HG03097 (cell line): ENCODE results near the gene NDRG3.
"Not testable (repeated sequence)": the region's sequence is repeated elsewhere in the genome, so short reads cannot be mapped to it uniquely, and the experiment has no call there.

Experiments used
- ATAC-seq: cut with Tn5 transposase; IDR thresholded peaks from one replicate; pipeline ENCODE4 v1.9.1; 2021; ENCODE audit not compliant: unreplicated experiment, low FRiP score

The NDRG3 gene

DNA sequence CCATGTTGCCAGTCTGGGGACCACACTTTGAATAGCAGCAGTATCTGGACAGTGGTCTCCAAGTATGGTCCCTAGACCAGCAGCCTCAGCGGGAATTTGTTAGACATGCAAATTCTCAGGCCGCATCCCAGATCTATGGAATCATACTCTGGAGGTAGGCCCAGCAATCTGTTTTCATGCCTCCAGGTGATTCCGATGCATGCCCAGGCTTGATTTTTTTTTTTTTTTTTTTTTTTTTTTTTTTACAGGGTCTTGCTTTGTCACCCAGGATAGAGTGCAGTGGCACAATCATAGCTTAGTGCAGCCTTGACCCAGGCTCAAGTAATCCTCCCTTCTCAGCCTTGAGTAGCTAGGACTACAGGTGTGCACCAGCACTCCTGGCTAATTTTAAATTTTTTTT is 99.2 kb downstream of the NDRG3 start:
- ATAC-seq: no peak

DNA sequence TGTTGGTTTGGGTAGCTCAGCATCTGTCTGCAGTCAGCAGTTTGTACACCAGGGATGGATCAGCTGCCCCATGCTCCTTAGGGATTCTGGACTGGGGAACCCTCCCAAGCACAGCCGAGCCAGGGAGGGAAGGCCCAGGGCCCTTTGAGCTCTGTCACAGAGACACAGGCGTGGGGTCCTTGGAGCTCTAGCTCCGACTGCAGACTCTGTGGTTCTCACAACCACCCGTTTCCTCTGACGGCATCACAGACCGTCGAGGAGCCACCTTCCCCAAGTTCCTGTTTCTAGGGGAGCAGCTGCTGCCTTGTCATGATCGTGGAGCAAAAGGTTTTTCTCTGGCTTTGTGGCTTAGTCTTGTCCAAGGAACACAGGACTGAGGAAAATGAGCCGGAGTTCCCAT is 99.9 kb downstream of the NDRG3 start, which contains the start of gene SLA2:
SLA2 (minus strand) TSS at position 199 of the 400 bp plus-strand sequence. CDS start 4,861 bp downstream, outside the sequence.
- ATAC-seq: no peak

DNA sequence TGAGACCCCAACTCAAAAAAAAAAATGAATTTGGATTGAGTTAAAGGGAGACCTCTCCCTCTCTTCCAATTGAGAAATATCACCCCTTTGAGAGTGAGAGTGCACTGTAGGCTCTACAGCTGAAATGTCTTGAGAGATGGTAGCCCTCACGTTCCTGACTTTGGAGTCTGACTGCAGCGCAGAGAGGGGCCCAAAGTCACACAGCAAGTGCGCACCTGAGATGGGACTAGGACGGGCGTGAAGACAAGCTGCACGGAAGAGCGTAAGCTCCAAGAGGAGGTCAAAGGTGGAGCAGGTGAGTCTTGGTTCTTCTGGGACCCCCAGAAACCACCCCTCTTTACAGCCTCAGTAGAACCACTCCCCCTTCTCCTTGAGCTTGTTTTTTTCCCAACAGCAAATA is 100.5 kb downstream of the NDRG3 start:
- ATAC-seq: no peak

DNA sequence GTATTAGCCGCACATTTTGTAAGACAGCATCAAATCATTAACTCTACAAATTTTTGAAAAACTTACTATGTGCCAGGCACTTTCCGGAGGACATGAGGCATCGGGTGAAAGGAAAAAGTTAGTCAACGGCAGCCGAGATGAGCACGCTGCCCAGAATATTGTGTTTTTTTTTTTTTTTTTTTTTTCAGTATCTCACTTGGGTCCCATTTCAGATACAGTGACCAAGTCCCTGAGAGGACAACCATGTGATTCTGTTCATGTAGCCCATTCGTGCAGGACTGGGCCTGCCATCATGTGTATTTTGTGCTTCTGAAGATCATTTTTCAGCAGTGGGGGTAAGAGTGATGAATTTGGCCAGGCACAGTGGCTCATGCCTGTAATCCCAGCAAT is 101.2 kb downstream of the NDRG3 start:
- ATAC-seq: no peak

DNA sequence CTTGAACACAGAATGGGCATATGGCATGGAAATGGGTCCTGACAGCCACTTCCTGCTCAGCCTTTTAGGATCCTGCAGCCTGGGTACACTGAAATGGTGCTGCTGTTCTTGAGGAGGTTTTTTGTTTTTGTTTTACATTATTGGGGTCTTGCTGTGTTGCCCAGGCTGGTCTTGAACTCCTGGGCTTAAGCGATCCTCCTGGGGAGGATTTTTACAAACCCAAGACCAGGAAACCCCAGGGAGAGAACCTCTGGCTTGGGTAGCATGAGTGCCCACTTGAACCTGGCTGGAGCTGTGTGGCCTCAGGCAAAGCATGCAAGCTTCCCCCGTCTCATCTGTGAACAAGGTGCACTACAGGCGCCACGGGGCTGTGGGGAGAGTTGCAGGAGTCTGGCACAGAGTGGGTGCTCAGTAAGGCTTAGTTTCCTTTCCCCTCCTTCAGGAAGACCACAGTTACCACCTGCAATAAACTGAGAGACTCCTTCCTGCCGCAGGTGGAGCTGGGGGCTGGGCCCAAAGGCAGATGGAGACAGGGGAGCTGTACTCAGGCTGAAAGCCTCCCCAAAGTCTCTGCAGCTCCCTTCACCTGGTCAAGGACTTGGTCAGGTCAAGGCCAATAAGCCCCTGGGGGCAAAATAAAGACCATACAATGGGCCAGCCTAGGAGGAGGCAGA is 101.7 kb downstream of the NDRG3 start:
- no peak for ATAC-seq

DNA sequence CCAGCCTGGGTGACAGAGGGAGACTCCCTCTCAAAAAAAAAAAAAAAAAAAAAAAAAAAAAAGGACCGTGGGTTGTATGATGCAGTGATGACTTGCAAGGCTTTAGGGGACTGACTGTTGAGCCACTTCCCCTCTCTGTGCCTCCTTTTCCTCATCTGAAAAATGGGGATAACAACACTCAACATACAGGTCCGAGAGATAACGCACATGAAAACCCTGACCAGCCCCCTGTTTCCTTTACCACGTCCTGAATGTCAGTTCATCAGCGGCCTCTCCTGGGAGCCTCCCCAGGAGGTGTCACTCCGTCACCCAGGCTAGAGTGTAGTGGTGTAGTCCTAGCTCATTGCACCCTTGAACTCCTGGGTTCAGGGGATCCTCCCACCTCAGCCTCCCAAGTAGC is 103.8 kb downstream of the NDRG3 start:
- no peak for ATAC-seq

DNA sequence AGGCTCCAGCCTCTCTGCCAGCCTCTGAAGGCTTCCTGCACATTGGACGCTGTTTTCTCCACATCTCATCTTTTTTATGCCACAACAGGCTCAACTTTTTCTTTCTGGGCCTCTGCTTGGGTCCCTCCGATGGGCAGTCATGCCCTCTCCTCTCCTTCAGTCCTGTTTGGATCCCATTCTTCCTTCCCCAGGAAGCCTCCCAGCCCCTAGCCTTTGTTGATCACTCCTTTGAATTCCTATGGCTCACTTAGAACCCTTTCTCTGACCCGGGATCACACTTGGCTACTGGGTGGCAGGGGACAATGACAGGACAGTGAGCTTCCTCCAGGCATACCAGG is 104.4 kb downstream of the NDRG3 start:
- no peak for ATAC-seq

DNA sequence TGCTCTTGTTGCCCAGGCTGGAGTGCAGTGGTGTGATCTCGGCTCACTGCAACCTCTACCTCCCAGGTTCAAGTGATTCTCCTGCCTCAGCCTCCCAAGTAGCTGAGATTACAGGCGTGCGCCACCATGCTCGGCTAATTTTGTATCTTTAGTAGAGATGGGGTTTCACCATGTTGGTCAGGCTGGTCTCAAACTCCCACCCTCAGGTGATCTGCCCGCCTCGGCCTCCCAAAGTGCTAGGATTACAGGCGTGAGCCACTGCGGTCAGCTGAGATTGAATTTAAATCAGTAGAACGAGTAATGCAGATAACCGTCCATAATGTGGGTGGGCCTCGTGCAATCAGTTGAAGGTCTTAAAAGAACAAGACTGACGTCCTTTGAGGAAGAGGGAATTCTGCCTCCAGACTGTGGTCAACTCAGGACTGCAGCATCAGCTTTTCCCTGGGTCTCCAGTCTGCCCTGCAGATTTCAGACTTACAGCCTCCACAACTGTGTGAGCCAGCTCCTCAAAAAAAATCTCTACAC is 107.0 kb downstream of the NDRG3 start:
- not testable (repeated sequence) for ATAC-seq

DNA sequence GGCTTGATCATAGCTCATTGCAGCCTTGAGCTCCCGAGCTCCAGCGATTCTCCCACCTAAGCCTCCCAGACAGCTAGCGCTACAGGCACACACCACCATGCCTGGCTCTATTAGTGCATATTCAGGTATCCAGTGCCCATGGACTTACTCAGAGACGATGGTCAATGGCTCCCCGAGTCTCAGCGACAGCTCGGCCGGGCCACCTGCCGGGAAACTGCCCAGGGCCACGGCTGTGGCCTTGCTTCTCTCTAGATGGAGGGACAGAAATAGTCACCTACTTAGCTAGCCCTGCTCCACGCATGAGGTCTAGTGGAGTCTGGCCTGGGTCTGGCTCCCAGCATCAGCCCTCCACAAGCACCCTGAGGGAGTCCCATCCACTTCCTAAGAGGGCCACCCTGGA is 111.5 kb downstream of the NDRG3 start:
- ATAC-seq: no peak

DNA sequence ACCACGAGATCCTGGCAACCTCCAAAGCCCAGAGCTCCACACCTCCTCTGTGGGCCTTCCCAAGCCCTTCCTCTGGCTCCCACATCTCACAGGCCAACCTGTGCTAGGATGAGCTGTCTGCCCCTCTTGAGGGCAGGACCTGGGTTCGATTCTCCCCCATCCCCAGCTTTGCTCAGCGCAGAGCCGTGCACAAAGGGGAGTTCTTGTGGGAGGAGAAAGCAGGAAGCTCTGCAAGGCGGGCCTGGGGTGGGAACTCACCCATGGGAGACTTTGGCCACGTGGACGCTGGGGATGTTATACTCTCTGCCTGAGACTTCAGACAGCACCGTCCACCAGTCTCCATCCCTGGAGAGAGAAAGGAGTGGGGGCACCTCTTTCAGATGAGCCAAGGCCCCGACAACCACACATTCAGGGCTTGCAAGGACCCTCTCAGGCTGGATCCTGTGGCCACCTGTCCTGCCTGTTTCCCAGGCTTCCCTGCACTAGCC is 112.6 kb downstream of the NDRG3 start:
- ATAC-seq: no peak

DNA sequence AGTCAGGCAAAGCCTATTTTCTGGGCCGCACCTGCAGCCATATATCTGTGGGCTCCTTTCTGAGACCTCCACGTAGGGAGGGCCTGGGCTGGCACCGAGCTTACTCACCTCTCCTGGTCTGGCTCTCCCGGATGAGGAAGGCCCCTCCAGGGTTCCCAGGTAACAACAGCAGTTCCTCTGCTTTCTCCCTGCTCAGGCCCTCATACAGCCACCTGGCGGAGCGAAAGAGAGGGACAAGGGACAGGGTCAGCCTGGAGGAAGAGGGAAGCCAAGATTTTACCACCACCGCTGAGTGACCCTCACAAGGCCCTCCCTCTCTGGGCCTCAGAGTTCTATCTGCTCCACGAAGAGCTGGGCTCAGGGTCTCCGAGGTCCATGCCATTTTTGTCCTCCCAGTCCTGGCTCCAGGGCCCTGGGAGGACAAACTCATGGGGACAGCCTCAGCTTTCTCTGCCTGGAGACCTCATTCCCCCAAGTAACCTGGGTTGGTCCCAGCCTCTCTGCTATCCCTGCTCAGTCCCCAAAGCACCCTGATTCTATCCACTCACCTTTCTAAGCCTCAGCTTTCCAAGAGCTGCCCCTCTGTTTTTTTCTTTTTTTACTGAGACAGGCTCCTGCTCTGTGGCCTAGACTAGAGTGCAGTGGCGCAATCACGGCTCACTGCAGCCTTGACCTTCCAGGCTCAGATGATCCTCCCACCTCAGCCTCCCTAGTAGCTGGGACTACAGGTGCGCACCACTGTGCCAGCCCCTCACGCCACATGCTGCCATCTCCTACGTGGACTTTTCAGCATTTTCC is 113.2 kb downstream of the NDRG3 start:
- ATAC-seq: no peak

DNA sequence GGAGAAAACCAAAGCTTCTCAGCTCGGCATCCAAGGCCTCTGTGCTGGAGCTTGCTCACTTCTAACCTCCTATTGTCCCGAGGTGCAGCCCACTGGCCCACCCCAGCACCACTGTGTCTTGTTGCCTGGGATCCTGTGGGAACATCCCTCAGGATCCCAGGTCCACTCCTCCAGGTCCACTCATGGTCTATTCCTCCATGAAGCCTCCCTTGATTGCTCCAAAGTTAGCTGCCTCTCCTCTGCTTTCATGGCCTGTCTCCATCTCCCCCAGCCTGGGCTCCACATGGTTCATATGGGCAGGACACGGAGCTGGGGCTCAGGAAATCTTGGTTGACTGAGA is 113.8 kb downstream of the NDRG3 start:
- no peak for ATAC-seq

DNA sequence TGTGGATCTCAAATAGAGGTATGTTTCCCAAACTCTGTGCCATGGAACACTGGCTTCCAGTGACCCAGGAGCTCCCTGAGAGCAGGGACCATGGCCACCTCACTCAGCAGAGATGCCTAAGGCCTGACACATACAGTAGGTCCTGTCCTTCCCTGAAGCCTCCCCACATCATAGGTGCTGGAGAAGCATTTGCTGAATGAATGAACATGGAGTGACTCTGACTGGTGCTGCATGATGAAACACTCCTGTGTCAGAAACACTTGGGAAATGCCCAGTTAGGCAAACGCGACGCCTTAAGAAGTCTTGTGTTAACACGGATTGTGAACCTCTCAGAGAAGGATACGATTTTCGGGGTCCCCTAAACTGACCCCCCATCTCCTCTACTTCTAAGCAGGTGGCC is 114.2 kb downstream of the NDRG3 start:
- ATAC-seq: no peak

DNA sequence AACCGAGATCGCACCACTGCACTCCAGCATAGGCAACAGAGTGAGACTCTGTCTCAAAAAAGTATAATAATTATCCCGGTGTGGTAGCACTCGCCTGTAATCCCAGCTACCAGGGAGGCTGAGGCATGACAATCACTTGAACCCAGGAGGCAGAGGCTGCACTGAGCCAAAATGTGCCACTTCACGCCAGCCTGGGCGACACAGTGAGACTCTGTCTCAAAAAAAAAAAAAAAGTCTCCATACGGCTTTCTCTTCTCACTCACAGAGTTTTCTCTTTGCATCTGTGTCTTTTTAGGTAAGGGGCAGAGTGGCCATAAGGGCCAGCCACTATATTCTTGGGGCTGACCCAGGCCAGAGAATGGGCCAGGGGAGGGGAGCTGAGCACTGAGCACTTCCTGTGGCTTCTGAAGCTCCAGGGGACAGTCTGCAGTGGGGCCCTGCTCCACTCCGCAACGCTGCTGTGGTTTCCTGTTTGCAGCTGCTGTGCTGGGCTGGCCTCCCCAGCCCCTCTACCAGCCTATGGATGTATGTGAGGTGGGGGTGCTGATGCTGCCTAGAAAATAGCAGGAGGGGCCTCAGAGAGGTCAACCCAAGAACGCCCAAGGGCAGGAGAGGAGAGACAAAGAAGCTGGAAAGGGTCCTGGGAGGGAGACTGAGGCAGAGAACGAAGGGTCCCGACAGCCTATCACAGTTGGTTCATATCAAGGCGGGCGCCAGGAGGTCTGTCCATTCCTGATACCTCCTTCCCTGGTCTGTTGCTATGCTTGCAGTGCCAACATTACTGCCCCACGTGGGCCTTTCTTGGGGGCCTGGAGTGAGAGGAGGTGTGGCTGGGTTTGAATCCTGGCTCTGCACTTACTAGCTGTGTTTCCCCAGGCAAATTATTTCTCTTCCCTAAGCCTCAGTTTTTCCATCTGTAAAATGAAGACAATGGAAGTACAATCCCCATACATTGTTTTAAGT is 115.9 kb downstream of the NDRG3 start:
- ATAC-seq: no peak

DNA sequence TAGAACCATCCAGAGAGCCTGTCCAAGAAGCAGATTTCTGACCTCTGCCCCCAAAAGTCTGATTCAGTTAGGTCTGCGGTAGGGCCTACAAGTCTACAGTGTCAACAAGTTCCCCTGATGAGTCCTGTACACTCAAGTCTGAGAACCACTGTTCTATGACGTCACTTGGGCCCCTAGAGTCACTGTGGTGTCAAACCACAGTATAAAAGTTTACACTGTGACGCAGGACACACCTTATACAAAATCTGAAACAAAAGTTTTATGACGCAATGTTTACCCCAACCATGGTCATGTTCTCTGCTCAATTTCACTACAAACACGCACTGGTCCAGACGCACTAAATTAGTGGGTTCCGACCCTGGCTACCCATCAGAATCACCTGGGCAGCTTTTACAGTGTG is 117.8 kb downstream of the NDRG3 start:
- ATAC-seq: no peak

DNA sequence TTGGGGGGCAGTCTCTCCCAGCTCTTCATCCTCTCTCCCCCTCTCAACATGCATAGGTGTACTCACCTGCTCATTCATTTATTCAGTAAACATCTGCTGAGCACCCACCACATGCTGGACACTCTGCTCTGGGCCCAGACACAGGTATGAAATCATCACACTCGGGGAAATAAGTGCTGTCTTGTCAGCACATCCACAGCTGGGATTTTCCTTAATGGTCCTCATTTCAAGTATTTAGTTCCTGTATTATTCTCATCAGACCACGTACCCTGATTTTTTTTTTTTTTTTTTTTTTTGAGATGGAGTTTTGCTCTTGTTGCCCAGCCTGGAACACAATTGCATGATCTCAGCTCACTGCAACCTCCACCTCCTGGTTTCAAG is 121.0 kb downstream of the NDRG3 start:
- no peak for ATAC-seq

DNA sequence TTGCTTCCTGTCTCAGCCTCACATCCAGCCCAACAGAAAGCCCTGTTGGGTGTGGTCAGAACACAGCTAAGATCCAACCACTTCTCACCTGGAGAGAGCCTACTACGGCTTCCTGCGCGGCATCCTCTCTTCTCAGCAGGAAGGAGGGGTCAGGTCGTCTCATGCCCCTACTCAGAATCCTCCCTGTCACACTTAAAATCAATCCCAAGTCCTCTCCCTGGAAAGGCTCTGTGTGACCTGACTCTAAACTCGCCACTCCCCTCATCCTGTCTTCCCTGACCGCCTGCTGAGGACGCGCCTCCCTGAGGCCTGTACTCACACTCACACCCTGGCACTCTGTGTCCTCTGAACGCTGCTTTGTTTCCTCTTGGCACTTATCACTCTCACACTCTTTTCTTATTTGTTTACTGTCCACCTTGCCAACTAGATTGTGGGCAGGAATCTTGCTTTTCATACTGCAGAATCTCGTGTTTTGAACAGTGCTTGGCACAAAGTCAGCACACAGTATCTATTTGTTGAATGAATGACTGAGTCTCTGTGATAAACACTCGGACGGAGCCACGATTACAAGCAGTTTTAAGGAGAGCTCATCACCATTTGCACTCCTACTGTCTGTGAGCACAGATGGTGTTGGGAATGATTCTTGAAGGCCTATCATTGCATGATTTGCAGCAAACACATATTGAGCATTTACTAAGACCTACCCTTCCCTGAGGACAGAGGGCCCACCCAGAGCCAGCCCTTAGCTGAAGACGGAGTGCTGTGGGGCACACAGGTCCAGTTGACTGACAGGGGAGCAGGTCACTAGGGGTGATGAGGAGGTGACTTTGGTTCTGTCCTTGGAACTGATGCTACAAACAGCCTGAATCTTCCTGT is 121.6 kb downstream of the NDRG3 start:
- ATAC-seq: no peak

DNA sequence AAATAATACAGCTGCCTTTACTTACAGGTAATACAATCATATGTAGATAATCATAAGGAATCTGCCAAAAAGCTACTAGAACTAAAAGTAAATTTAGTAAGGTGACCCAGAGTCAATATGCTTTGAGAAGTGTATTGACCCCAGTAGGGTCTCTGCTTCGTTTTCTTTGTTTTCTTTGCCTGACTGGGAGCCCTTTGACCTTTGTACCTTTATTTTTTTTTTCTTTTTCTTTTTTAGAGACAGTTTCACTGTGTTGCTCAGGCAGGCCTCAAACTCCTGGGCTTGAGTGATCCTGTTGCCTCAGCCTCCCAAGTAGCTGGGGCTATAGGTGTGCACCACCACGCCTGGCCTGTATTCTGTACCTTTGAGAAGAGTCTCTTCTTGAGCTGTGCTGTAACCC is 122.4 kb downstream of the NDRG3 start:
- ATAC-seq: no peak

DNA sequence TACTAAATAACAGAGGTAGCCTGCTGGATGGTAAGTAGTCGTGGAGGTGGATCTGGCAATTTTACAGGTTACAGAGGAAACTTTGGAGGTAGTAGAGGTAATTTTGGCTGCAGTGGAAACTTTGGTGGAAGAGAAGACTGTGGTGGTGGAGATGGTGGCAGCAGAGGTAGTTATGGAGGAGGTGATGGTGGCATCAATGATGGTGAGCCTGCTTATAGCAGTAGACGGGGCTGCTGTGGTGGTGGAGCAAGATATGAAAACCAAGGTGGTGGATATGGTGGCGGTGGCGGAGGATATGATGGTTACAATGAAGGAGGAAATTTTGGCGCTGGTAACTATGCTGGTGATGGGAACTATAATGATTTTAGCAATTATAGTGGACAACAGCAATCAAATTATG is 125.0 kb downstream of the NDRG3 start:
- ATAC-seq: no peak
